Hematopoietic multipotent progenitor cell treated with erythropoietin and hydrocortisone succinate and interleukin-3 and kit ligand, for 8 days (in vitro differentiated cells): ENCODE results near the gene SHMT2.

ENCODE experiments used
- DNase-seq: peaks from one replicate; pipeline ENCODE4 v3.0.0-alpha.2; 2015

SHMT2 gene

DNA sequence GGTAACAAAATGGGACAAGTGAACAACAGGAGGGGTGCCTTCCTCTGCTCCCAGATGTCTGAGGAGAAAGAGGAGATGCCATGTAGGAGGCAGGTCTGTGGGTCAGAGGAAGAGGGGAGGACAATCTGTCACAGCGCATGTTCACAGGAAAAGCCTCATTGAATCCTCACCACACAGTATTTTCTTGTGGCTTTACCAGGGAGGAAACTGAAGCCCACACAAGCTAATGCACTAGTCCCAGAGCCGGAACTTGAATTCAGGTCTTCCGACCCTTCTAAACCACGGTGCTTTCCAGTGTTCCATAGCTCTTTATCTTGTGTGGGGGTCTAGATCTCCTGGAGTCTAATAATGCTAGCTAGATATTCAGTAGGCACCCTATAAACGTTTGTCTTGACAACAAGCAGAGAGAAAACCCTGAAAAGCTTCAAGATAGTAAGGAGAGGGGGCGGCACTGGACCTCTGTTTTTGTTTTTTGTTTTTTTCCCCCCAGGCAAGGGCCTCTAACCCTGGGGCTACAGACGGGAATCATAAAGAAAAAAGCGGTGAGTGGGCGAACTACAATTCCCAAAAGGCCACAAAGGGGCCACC is 371 bp upstream of the SHMT2 start:
- peak; percentile 47 for DNase-seq

DNA sequence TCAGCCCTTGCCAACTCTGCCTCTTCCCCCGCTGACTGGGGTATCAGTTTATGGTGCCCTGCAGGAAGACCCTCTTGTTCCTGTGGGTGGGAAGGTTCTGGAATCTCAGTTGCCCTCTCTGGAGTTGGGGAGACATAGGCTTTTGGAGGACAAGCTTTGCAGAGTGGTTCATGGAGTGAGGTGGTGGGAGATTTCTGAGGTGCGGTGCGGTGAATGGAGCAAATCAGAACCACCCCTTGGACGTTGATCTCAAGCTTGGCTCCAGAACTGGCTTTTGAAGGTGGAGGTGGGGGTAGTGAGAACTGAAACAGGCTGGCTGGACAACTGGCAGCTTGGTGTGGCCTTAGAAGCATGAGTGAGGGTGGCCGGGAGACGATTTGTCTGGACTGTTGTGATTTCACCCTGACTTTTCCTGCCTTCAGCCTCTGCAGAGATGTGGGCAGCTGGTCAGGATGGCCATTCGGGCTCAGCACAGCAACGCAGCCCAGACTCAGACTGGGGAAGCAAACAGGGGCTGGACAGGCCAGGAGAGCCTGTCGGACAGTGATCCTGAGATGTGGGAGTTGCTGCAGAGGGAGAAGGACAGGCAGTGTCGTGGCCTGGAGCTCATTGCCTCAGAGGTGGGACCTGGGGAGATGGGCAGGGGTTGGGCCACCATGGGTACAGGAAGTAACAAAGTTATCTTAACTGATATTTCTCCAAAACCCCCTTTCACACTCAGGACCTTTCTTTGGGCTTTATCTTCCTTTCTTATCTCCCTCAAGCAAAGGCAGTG is 1.1 kb downstream of the SHMT2 start:
- DNase-seq, result no peak

- no peak for DNase-seq
These were observed 1.9 kb downstream of the SHMT2 start for GRCh38 chr12:57231276-57232021.

- DNase-seq, result no peak
These were observed 2.7 kb downstream of the SHMT2 start for GRCh38 chr12:57232156-57232756.

GRCh38 chr12:57233357-57234232 is 4.1 kb downstream of the SHMT2 start:
- no peak for DNase-seq

DNA sequence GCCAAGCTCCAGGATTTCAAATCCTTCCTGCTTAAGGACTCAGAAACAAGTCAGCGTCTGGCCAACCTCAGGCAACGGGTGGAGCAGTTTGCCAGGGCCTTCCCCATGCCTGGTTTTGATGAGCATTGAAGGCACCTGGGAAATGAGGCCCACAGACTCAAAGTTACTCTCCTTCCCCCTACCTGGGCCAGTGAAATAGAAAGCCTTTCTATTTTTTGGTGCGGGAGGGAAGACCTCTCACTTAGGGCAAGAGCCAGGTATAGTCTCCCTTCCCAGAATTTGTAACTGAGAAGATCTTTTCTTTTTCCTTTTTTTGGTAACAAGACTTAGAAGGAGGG is 4.7 kb downstream of the SHMT2 start:
- no peak for DNase-seq

GRCh38 chr12:57234571-57235016 is 5.1 kb downstream of the SHMT2 start:
- DNase-seq, result no peak

DNA sequence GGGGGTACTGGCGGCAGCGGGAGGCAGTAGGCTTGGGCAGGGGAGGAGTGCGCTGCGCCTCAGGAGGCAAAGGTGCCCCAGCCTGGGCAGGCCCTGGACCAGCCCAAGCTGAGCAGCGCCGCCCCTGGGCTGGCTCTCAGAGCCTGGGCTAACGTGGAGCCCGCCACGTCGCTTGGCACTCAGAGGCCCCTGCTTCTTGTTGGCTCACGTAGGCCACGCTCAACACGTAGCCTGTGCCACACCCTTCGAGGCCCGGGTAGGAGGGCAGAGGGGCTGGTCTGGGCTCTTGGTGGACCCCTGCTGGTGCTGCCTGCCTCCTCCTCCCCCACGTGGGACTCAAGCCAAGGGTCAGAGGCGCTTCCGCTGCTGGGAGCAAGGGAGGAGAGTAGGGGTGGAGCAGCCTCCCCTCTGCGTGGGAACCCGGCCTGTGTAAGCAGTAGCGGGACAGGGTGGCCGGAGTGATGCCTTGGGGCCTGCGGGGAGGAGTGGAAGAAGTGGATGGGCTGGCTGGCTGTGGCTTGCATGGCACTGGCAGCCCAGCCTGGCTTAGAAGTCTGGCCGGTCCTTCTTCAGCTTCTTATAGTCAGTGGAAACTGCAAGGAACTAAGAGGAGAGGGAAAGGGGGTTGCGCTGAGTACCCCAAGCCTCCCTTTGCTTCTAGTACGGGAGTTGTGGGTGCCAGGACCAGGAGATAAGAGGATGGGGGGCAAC is 5.7 kb downstream of the SHMT2 start:
- DNase-seq, result no peak

DNA sequence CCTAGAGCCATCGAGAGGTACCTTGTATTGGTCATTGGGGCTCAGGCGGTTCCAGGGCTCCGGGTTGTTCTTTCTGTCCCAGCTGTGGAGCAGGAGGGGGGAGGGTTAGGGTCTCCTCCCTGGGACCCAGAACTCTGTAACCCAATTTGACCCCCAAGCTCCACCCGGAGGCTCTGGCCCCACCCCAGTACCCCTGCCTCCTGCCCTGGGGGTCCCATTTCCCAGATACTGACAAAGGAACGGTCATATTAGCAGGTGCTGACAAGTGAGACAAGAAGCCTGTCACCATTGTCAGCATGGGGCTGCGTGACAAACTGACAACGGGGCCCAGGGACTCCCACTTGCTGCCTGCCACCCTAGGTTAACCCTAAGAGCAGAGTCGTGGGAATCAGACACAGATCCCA is 6.2 kb downstream of the SHMT2 start:
- DNase-seq, result no peak

GRCh38 chr12:57236201-57236924 is 6.9 kb downstream of the SHMT2 start:
- no peak for DNase-seq

DNA sequence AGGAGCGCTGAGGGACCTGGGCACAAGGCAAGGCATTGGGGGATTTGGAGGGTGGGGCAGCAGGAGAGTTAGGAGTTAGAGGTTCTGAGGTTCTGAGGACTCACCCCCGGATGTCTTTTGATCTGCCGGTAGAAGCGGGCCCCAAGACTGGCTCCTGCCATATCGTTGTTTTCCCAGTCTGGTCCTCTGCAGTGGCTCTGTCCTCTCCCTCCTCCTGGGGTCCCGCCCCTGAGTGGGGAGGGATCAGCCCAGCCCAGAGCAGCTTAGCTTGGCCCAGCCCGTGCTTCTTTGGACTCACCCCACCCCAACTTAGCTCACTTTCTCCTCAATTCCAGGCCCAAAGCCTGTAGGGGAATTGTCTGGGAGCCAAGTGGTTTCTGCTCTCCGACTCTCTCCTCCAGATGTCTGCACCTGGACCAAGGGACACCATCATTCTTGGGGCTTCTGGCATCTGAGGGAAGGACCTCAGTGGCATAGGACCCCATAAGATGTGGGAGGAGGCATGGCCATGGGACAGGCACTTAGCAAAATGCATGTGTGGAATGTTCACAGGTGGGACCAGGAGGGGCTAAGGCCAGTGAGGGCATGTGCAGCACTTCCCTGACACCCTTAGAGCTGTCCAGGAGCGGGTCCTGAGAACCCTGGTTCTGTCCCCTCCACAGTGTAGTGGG is 7.5 kb downstream of the SHMT2 start:
- no peak for DNase-seq

GRCh38 chr12:57237596-57237931 is 8.1 kb downstream of the SHMT2 start:
- no peak for DNase-seq

DNA sequence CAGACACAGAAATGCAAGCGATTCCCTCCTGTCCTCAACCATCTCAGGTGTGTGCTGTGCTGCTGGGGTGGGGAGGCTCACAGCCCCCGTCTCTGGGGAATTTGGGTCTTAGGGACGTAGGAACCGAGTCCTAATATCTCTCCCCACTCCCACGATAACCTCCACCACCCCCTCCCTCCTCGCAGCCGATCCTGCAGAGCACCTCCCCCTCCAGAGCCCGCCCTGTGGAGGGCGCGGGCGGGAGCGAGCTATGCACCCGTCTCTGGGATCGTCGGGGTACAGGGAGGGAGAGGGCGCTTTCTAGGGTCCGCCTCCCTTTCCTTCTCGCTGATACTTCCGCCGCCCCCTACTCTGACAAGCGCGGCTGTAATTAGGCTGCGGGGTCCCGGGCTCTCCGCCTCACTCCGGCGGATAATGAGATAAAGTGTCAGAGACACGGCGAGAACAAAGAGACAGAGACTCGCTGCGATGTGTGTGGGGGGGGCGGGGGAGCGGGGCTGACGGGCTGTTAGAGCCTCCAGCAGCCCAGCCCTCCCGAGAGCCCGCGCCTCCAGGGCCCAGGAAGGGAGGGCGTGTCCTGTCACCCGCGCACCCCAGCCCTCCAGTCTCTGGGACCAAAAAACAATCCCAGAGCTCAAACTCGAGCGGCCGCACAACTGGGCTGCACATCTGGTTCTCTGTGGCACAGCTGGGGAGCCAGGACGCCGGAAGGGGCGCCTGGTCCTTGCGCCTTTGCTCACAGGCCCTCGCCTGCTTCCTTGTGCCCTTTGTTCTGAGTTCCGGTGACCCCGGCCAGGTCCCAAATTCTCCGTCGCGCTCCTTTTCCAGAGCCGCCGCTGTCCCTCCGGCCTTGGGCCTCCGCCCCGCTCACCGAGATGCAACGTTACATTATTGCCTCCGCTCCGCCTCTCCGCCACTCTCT is 8.7 kb downstream of the SHMT2 start:
- DNase-seq, result no peak

- peak; percentile 85 for DNase-seq
These were observed 9.5 kb downstream of the SHMT2 start for GRCh38 chr12:57238854-57239554.

GRCh38 chr12:57239587-57240065 is 10.1 kb downstream of the SHMT2 start:
- no peak for DNase-seq

- DNase-seq, result peak; percentile 27
These were observed 10.8 kb downstream of the SHMT2 start for GRCh38 chr12:57240066-57240921.

GRCh38 chr12:57240926-57241401 is 11.5 kb downstream of the SHMT2 start:
- no peak for DNase-seq
